Right atrium auricular region (tissue), 2 donors: ENCODE measurements around the gene C3AR1. TPM values are rescaled to one million over a fixed set of nuclear protein-coding genes. Genes with fewer than 3 reads are reported as not detected.
A peak's percentile ranks its signal among the peaks of the same experiment; 100 is the strongest.
"Not testable (repeated sequence)": the region's sequence is repeated elsewhere in the genome, so short reads cannot be mapped to it uniquely, and the experiment has no call there.

Source experiments
- DNase-seq: peaks from one replicate; pipeline ENCODE4 v3.0.0-alpha.2; 2019; ENCODE audit warnings: low spot score
- H3K27ac ChIP-seq, 2 donors: fragments of 200-600 bp; sonication (generic); 1 replicate in 1 of 2; 2 replicates in 1 of 2; pipeline ENCODE4 v1.5.1; 2016 to 2019
- H3K27me3 ChIP-seq, 2 donors: fragments of 200-600 bp; sonication (generic); one replicate each; pipeline versions ENCODE4 v1.5.1 to v1.6.0; 2017 to 2019
- H3K36me3 ChIP-seq: fragments of 200-600 bp; sonication (generic); one replicate; pipeline ENCODE4 v1.5.1; 2016
- H3K4me1 ChIP-seq, 2 donors: fragments of 200-600 bp; sonication (generic); one replicate each; pipeline versions ENCODE4 v1.5.1 to v1.6.0; 2017 to 2019
- H3K4me3 ChIP-seq, 2 donors: fragments of 200-600 bp; sonication (generic); 1 replicate in 1 of 2; 2 replicates in 1 of 2; pipeline ENCODE4 v1.5.1; 2017 to 2019; ENCODE audit warnings: mild to moderate bottlenecking in 1 of 2, moderate library complexity in 1 of 2
- H3K9me3 ChIP-seq, 2 donors: fragments of 200-600 bp; sonication (generic); one replicate each; pipeline ENCODE4 v1.5.1; 2019
- CTCF ChIP-seq, 2 donors: fragments of 200-600 bp; sonication (generic); IDR thresholded peaks; one replicate each; pipeline ENCODE4 v1.5.1; 2019; ENCODE audit warnings: antibody characterized with exemption in 2 of 2
- total RNA-seq, 2 donors: library from RNA; depleted of rRNA; stranded (reverse); fragments of >200 nt; gene quantifications; one replicate each; pipeline ENCODE4 v1.1.0, GENCODE V29; 2016

The C3AR1 gene
- total RNA-seq, 2 donors from 2014 or later = 3.4 to 10.6 TPM

- H3K4me1 ChIP-seq = peaks cover 0 to 29% of the 10 kb centered on the region in 2 donors
- no peak for DNase-seq
- no peaks in the 10 kb centered on the region for H3K27me3 ChIP-seq
- H3K27ac ChIP-seq = no peak overlapping the region
- no peak overlapping the region for H3K4me3 ChIP-seq
- no peaks in the 10 kb centered on the region for H3K9me3 ChIP-seq
- H3K36me3 ChIP-seq = no peaks in the 10 kb centered on the region
- TF ChIP-seq CTCF (IDR thresholded peaks at IDR 0.05) = no peak
Measured at GRCh38 chr12:8080120-8080519, 14.0 kb upstream of the C3AR1 start.

GRCh38 chr12:8078916-8079315, 12.8 kb upstream of the C3AR1 start:
- no peaks in the 10 kb centered on the region for H3K36me3 ChIP-seq
- no peaks in the 10 kb centered on the region for H3K27me3 ChIP-seq
- peaks cover 0 to 22% of the 10 kb centered on the region in 2 donors for H3K4me1 ChIP-seq
- no peak overlapping the region for H3K27ac ChIP-seq
- no peak for DNase-seq
- H3K9me3 ChIP-seq = no peaks in the 10 kb centered on the region
- no peak for TF ChIP-seq CTCF (IDR thresholded peaks at IDR 0.05)
- no peak overlapping the region for H3K4me3 ChIP-seq

GRCh38 chr12:8078398-8078797, 12.2 kb upstream of the C3AR1 start:
- no peak overlapping the region for H3K27ac ChIP-seq
- peak in 1 of 2 donors; percentile 33 for TF ChIP-seq CTCF (IDR thresholded peaks at IDR 0.05)
- H3K4me1 ChIP-seq = peaks cover 0 to 17% of the 10 kb centered on the region in 2 donors
- H3K4me3 ChIP-seq = no peak overlapping the region
- H3K9me3 ChIP-seq = no peaks in the 10 kb centered on the region
- DNase-seq = no peak
- H3K36me3 ChIP-seq = no peaks in the 10 kb centered on the region
- no peaks in the 10 kb centered on the region for H3K27me3 ChIP-seq

GRCh38 chr12:8077207-8077606, 11.0 kb upstream of the C3AR1 start:
- Histone ChIP-seq H3K4me3 (no peak overlapping the region), H3K27me3 (no peaks in the 10 kb centered on the region), H3K4me1 (peaks cover 0 to 9% of the 10 kb centered on the region in 2 donors), H3K9me3 (no peaks in the 10 kb centered on the region), H3K36me3 (no peaks in the 10 kb centered on the region), H3K27ac (no peak overlapping the region)
- DNase-seq = no peak
- TF ChIP-seq CTCF (IDR thresholded peaks at IDR 0.05) = no peak

- H3K4me1 ChIP-seq = peaks cover 0 to 7% of the 10 kb centered on the region in 2 donors
- no peak for TF ChIP-seq CTCF (IDR thresholded peaks at IDR 0.05)
- DNase-seq = no peak
- H3K36me3 ChIP-seq = no peaks in the 10 kb centered on the region
- no peaks in the 10 kb centered on the region for H3K27me3 ChIP-seq
- H3K27ac ChIP-seq = no peak overlapping the region
- no peaks in the 10 kb centered on the region for H3K9me3 ChIP-seq
- H3K4me3 ChIP-seq = no peak overlapping the region
Measured at GRCh38 chr12:8076366-8076765, 10.2 kb upstream of the C3AR1 start.

- peaks cover 0 to 2% of the 10 kb centered on the region in 2 donors for H3K4me1 ChIP-seq
- no peak overlapping the region for H3K27ac ChIP-seq
- no peak for DNase-seq
- no peaks in the 10 kb centered on the region for H3K27me3 ChIP-seq
- H3K4me3 ChIP-seq = no peak overlapping the region
- no peaks in the 10 kb centered on the region for H3K36me3 ChIP-seq
- no peak for TF ChIP-seq CTCF (IDR thresholded peaks at IDR 0.05)
- no peaks in the 10 kb centered on the region for H3K9me3 ChIP-seq
Measured at GRCh38 chr12:8075935-8076334, 9.8 kb upstream of the C3AR1 start.

GRCh38 chr12:8071820-8072219, 5.7 kb upstream of the C3AR1 start:
- H3K9me3 ChIP-seq, H3K27me3 ChIP-seq, H3K4me1 ChIP-seq, H3K4me3 ChIP-seq, DNase-seq, H3K36me3 ChIP-seq, H3K27ac ChIP-seq: not testable (repeated sequence)
